Right lobe of liver (tissue), 6 donors: ENCODE measurements around the gene OGT. TPM values are rescaled to one million over a fixed set of nuclear protein-coding genes. Genes with fewer than 3 reads are reported as not detected.

Experiments used
- ATAC-seq, 4 donors: fragments of 200-7000 bp; cut with Tn5 transposase; one replicate each; pipeline ENCODE4 v1.9.1; 2020; ENCODE audit warnings: mild to moderate bottlenecking in 4 of 4, moderate library complexity in 4 of 4
- DNase-seq, 3 donors: peaks; one replicate each; pipeline ENCODE4 v3.0.0-alpha.2; 2020
- H3K27ac ChIP-seq, 3 donors: fragments of 200-600 bp; one replicate each; pipeline ENCODE4 v1.8.0; 2022
- H3K27me3 ChIP-seq, 2 donors: fragments of 200-600 bp; one replicate each; pipeline ENCODE4 v1.8.0; 2022
- H3K36me3 ChIP-seq, 4 donors: fragments of 200-600 bp; sonication (generic) in 1 of 4; one replicate each; pipeline versions ENCODE4 v1.5.1 to v1.8.0; 2017 to 2022; ENCODE audit warnings: control low read depth in 1 of 4
- H3K4me1 ChIP-seq, 4 donors: fragments of 200-600 bp; sonication (generic) in 1 of 4; one replicate each; pipeline versions ENCODE4 v1.5.1 to v1.8.0; 2017 to 2022; ENCODE audit warnings: control low read depth in 1 of 4
- H3K4me3 ChIP-seq, 3 donors: fragments of 200-600 bp; one replicate each; pipeline ENCODE4 v1.8.0; 2022
- H3K9me3 ChIP-seq, 4 donors: fragments of 200-600 bp; sonication (generic) in 1 of 4; one replicate each; pipeline versions ENCODE4 v1.5.1 to v1.8.0; 2017 to 2022; ENCODE audit warnings: control low read depth in 1 of 4
- POLR2A ChIP-seq: fragments of 450-650 bp; IDR thresholded peaks from one replicate; pipeline ENCODE4 v1.6.1; 2017; ENCODE audit warnings: antibody characterized with exemption, mild to moderate bottlenecking
- WGBS: methylation state at CpG from one replicate; pipeline ENCODE4 v1.1.6; 2018; ENCODE audit warnings: low coverage, low lambda C conversion rate; ENCODE audit not compliant: insufficient coverage; ENCODE audit errors: missing lambda C conversion rate; 5-methylcytosine and 5-hydroxymethylcytosine counted together
- intact Hi-C, 2 donors: fragments of 100-400 bp; cut with DNase I; formaldehyde crosslinking; loops; one replicate each; pipeline versions ENCODE4 v1.11.2 to v1.14.1; 2022
- long read RNA-seq: library from polyadenylated mRNA; unstranded; transcript quantifications from one replicate; pipeline ENCODE4 v2.0.0, GENCODE V29; 2019
- total RNA-seq, 6 experiments: library from RNA; depleted of rRNA in 2 of 6; stranded (reverse); fragments of >200 nt in 2 of 6; fragmentation: NEBNext Ultra II Directional in 3 of 6; extraction: Animal tissue kit (Norgen Biotek cat#: 25700) in 3 of 6; gene quantifications; one replicate each; pipeline versions ENCODE4 v1.1.0 to v1.2.4, GENCODE V29; 2016 to 2023
- TF ChIP-seq, protein P1 (sequence below), 4 donors: fragments of 200-600 bp in 3 of 4; fragments of 450-650 bp in 1 of 4; IDR thresholded peaks; one replicate each; pipeline versions ENCODE4 v1.5.1 to v1.8.0; 2016 to 2022; ENCODE audit warnings: antibody characterized with exemption in 4 of 4, mild to moderate bottlenecking in 2 of 4
- donor health status: DM: no; HTN: yes; CAD: no.
- donor health status: DM: no; HTN: no; CAD: no.
- donor health status: DM: no; HTN: no; CAD: no.
- donor health status: DM: no; HTN: yes; CAD: no.
- donor health status: DM: no; HTN: yes; CAD: no.

The OGT gene
- total RNA-seq = 10 to 100 TPM; 35.5 to 67.0 (median 44.5) TPM
- long read RNA-seq, partial matches to known transcripts = 0 of 1 reads
- long read RNA-seq, other reads (novel, unspliced or antisense) = 1 of 1 reads

DNA sequence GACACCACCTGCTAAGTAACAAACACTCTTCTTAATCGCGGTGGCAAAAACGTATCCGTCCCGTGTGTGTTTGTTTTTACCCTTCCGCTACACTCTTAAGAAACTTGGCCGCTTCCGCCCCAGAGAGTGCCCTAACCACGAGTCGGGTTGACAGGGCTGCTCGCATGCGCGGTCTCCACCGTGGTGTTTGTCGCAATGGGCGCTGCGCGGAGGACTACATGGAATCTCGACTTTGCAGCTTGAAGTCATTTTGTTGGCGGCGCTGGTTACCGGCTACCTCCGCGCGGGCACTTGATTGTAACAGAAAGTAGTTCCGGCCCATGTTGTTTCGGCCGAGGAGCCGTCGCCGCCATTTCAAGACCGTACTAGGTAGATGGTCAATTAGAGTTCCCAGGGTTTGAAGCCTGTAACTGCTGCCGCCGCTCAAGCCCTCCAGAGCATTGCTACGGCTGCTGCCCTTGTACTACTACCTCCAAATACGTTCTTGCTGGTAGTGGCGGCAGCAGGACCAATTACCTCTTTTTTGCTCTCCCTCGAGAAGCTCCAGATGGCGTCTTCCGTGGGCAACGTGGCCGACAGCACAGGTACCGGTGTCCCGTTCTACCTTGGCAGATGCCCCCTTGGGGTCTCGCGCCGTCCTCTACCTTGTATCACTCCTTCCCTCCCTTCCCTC, at the start of gene OGT:
Gene OGT, plus strand, starts transcription at position 352 of the 673 bp plus-strand sequence. Its CDS starts 196 bp downstream, at position 548.
- intact Hi-C loops = no loop called here
- no peaks in the 10 kb centered on the region for H3K36me3 ChIP-seq
- 13% methylated on average over 27 of the region's 47 CpGs for WGBS
- no peaks in the 10 kb centered on the region for H3K27me3 ChIP-seq
- peaks cover 0 to 4% (median 1%) of the 10 kb centered on the region in 4 donors for H3K4me1 ChIP-seq
- H3K27ac ChIP-seq = peak within 1 kb of the TSS; percentile 81 to 89 (median 86)
- peak; percentile 60 for TF ChIP-seq POLR2A
- TF ChIP-seq, protein P1, sequence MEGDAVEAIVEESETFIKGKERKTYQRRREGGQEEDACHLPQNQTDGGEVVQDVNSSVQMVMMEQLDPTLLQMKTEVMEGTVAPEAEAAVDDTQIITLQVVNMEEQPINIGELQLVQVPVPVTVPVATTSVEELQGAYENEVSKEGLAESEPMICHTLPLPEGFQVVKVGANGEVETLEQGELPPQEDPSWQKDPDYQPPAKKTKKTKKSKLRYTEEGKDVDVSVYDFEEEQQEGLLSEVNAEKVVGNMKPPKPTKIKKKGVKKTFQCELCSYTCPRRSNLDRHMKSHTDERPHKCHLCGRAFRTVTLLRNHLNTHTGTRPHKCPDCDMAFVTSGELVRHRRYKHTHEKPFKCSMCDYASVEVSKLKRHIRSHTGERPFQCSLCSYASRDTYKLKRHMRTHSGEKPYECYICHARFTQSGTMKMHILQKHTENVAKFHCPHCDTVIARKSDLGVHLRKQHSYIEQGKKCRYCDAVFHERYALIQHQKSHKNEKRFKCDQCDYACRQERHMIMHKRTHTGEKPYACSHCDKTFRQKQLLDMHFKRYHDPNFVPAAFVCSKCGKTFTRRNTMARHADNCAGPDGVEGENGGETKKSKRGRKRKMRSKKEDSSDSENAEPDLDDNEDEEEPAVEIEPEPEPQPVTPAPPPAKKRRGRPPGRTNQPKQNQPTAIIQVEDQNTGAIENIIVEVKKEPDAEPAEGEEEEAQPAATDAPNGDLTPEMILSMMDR (IDR thresholded peaks at IDR 0.05) = no peak
- peak; percentile 90 to 96 (median 92) for ATAC-seq
- H3K9me3 ChIP-seq = no peaks in the 10 kb centered on the region
- DNase-seq = peak; percentile 93 to 96 (median 94)
- H3K4me3 ChIP-seq = peak within 1 kb of the TSS; percentile 35 to 69 (median 66)

DNA sequence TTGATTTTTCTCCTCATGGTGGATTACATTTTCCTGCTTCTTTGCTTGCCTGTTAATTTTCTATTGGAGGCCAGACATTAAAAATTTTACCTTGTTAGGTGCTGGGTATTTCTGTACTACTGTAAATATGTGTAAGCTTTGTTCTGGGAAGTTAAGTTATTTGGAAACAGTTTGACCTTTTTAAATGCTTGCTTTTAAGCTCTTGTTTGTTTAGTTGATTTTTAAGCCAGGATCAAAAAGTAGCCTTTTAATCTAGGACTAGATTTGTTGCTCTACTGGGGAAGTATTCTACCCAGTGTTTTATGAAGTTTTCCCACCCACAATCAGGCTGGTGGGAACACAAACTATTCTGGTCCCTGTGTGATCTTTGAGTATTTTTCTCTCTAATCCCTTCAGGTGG, 45.1 kb upstream of the OGT start:
- H3K4me1 ChIP-seq = peaks cover 0 to 4% (median 0%) of the 10 kb centered on the region in 4 donors
- TF ChIP-seq, protein P1 (IDR thresholded peaks at IDR 0.05) = no peak
- no peak for TF ChIP-seq POLR2A
- peak in 3 of 4 donors; percentile 47 to 58 (median 53) for ATAC-seq
- no peaks in the 10 kb centered on the region for H3K36me3 ChIP-seq
- H3K27ac ChIP-seq = no peak overlapping the region
- DNase-seq = no peak
- no peaks in the 10 kb centered on the region for H3K9me3 ChIP-seq
- intact Hi-C loops = no loop called here
- H3K4me3 ChIP-seq = no peak overlapping the region
- H3K27me3 ChIP-seq = no peaks in the 10 kb centered on the region

DNA sequence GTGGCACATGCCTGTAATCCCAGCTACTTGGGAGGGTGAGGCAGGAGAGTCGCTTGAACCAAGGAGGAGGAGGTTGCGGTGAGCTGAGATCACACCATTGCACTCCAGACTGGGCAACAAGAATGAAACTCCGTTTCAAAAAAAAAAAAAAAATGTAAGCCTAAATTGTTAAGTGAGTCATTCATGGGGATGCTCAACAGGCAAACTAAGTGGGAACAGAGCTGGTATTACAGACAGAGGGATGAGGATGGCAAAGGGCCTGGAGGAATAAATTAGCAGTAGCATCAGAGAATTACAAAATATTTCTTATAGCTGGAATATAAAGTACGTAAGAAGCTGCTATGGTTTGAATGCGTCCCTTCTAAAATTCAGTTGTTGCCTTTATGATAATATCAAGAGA, 43.4 kb upstream of the OGT start:
- intact Hi-C loops = no loop called here
- Histone ChIP-seq H3K4me3 (no peak overlapping the region), H3K27ac (no peak overlapping the region), H3K36me3 (no peaks in the 10 kb centered on the region), H3K27me3 (no peaks in the 10 kb centered on the region), H3K4me1 (peaks cover 0 to 6% (median 0%) of the 10 kb centered on the region in 4 donors), H3K9me3 (no peaks in the 10 kb centered on the region)
- DNase-seq = no peak
- ATAC-seq = no peak
- no peak for TF ChIP-seq POLR2A
- TF ChIP-seq, protein P1 (IDR thresholded peaks at IDR 0.05) = no peak
- WGBS = 72% methylated on average over 3 of the region's 5 CpGs

DNA sequence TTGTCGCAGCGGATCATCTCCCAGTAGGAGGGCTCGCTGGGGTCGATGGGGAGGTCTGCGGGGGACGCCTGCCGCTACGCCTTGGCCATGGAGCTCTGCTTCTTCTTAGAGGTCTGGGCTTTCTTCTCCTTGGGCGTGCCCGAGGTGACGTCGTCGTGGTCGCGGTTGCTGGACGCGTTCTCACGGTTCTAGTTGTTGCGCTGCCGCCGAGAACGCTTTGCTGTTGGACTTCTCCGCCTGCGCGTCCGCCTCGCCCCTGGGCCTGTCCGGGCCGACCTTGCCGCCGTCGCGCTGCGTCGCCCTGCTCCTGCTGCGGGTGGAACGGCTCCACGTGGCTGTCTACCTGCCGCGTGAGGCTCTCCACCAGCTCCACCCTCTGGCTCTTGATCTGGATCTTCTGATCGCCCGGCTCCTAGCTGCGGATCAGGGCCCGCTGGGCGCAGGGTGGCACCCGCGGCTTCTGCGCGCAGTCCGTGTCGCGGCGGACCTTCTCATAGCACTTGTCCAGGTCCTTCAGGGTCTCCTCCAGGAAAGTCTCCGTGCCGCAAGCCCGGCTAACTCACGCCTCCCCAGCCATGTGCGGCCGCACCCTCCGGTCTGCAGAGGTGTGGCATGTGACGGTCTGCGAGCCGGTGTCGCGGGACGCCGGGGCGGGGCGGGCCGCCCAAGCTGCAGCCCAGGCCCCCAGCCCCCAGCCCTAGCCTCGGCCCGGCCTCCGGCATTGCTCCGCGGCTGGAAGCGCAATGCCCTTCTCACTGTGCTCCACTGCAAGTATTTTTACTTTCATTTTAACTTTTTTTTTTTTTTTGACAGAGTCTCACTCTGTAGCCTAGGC, 40.5 kb upstream of the OGT start:
- peaks cover 0 to 5% (median 0%) of the 10 kb centered on the region in 4 donors for H3K4me1 ChIP-seq
- no peaks in the 10 kb centered on the region for H3K9me3 ChIP-seq
- whole genome bisulfite sequencing = 21% methylated on average over 15 of the region's 76 CpGs
- peak overlapping the region; percentile 48 to 60 (median 50) for H3K4me3 ChIP-seq
- peak; percentile 45 to 61 (median 47) for DNase-seq
- intact Hi-C loops = no loop called here
- H3K36me3 ChIP-seq = no peaks in the 10 kb centered on the region
- TF ChIP-seq, protein P1 (IDR thresholded peaks at IDR 0.05) = no peak
- no peak for TF ChIP-seq POLR2A
- H3K27me3 ChIP-seq = no peaks in the 10 kb centered on the region
- H3K27ac ChIP-seq = no peak overlapping the region
- peak; percentile 75 to 84 (median 80) for ATAC-seq
